GM21825 (cell line): ENCODE results near the gene ABCA7.

Source experiments
- ATAC-seq: cut with Tn5 transposase; IDR thresholded peaks from one replicate; pipeline ENCODE4 v1.9.1; 2021; ENCODE audit warnings: mild to moderate bottlenecking, moderate library complexity; ENCODE audit not compliant: unreplicated experiment

Gene ABCA7

DNA sequence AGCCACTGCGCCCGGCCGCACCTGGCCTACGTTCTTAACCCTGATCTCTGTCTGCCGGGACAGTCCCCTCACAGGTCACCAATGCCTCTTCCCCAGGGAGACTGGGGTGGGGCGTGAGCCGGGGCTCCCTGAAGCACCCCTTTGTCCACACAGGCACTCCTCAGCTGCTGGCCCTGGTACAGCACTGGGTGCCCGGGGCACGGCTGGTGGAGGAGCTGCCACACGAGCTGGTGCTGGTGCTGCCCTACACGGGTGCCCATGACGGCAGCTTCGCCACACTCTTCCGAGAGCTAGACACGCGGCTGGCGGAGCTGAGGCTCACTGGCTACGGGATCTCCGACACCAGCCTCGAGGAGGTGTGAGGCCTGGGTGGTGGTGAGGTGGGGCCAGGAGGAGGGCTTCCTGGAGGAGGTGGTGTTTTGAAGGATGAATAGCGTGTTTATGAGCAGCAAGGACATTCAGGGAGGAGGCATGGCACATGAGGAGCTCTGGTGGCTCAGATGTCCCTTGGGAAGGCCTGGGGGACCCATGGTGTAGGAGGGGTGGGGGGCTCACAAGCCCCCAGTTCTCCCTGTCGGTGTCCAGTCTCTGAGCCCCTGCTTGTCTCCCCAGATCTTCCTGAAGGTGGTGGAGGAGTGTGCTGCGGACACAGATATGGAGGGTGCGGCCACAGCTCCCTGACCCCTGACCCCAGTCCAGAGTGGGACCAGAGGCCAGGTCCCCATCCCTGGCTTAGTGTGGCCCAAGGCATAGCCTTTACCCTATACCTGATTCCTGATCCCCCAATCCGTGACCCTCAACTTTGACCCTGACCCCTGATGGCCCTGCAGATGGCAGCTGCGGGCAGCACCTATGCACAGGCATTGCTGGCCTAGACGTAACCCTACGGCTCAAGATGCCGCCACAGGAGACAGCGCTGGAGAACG lies 13.5 kb downstream of the ABCA7 start:
- ATAC-seq, result no peak

DNA sequence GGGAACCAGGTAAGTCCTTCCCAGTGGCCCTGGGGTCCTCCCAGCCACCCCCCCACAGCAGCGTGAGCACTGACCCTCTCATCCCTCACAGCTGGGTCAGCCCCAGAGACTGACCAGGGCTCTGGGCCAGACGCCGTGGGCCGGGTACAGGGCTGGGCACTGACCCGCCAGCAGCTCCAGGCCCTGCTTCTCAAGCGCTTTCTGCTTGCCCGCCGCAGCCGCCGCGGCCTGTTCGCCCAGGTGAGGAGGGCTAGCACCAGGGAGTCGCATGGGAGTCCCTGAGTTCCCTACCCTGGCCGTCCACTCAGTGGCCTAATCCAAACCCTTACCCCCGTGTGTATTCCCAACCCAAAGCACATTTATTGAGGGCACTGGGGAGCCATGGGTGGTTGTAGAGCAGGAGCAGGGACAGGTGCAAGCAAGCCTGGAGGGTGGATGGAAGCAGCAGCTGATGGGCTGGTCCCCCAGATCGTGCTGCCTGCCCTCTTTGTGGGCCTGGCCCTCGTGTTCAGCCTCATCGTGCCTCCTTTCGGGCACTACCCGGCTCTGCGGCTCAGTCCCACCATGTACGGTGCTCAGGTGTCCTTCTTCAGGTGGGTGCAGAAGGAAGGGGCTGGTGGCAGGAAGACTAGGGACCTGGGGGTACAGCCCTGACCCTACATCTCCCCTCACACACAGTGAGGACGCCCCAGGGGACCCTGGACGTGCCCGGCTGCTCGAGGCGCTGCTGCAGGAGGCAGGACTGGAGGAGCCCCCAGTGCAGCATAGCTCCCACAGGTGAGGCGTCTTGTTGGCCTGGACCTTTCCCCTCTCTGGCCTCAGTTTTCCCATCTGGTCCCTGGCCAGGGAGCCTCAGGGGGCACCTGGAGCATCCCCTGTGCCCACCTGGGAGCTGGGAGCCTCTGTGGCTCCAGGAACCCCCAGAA lies 14.5 kb downstream of the ABCA7 start:
- no peak for ATAC-seq

DNA sequence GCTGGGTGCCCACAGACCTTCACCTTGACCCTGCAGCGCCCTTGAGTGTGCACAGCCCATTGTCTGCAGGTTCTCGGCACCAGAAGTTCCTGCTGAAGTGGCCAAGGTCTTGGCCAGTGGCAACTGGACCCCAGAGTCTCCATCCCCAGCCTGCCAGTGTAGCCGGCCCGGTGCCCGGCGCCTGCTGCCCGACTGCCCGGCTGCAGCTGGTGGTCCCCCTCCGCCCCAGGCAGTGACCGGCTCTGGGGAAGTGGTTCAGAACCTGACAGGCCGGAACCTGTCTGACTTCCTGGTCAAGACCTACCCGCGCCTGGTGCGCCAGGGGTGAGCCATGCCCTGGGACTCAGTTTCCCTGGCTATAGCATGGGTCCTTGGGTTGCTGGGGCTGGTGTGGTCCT lies 15.1 kb downstream of the ABCA7 start:
- ATAC-seq, result no peak

DNA sequence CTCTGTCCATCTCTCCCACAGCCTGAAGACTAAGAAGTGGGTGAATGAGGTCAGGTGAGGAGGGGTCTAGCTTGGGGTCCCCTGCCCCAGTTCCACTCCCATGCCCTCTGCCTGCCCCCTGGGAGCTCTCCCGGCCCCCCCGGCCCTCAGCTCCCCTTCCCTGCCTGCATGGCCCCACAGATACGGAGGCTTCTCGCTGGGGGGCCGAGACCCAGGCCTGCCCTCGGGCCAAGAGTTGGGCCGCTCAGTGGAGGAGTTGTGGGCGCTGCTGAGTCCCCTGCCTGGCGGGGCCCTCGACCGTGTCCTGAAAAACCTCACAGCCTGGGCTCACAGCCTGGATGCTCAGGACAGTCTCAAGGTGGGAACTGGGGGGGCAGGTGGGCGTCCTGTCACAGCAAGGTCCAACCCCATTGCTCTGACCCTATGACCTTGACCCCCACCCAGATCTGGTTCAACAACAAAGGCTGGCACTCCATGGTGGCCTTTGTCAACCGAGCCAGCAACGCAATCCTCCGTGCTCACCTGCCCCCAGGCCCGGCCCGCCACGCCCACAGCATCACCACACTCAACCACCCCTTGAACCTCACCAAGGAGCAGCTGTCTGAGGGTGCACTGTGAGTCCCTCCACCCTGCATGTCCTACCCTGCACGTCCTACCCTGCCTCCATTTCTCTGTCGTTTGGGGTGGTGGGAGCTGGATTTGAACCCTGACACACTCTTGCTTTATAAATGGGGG lies 16.1 kb downstream of the ABCA7 start:
- ATAC-seq, result no peak

DNA sequence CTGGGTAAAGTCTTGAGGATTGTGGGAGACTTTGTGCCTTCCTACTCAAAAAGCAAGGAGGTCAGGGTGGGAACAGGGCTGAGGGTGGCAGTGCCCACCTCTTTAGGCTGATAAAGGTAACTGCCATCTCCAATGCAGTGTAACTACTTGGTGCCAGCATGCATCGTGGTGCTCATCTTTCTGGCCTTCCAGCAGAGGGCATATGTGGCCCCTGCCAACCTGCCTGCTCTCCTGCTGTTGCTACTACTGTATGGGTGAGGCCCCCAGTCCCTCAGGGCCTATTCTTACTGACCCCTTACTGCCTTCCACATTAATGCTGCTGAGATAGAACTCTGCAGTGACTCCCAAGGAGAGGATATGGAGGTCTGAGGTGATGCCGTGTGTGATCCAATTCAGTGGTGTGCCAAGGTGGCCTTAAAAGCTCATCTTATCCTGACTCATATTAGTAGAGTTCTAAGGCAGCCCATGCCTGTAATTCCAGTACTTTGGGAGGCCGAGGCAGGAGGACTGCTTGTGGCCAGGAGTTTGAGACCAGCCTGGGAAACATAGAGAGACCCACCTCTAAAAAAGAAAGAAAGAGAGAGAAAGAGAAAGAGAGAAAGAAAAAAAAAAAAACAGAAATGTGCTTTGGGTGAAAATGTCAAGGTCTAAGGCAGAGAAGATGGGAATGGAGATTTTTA lies 17.4 kb downstream of the ABCA7 start:
- ATAC-seq, result no peak

DNA sequence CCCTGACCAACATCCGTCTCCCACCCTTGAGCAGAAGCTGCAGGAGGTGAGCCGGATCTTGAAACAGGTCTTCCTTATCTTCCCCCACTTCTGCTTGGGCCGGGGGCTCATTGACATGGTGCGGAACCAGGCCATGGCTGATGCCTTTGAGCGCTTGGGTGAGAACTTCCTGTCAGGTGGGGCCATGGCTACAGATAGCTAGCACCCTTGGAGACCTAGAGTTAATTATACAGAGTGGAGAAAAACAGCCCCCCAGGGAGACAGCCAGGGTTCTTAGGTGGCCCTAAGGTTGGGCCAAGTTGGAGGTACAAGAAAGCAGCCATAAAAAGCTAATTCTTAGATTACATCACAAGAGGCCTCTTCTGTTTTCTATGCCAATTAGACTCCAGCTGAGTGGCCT lies 18.2 kb downstream of the ABCA7 start:
- ATAC-seq, result no peak

DNA sequence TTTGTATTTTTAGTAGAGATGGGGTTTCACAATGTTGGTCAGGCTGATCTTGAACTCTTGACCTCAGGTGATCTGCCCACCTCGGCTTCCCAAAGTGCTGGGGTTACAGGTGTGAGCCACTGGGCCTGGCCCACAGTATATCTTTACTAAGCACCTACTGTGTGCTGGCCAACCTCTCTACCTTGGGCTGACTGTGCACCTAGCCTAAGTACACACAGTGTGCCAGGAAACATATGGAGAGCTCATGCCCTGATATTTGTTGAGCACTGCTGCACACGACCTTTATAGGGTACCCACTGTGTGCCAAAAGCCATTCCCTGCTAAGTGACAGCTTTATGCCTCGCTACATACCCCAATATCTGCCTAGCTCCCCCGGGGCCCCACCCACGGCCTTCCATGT lies 20.8 kb downstream of the ABCA7 start:
- no peak for ATAC-seq

DNA sequence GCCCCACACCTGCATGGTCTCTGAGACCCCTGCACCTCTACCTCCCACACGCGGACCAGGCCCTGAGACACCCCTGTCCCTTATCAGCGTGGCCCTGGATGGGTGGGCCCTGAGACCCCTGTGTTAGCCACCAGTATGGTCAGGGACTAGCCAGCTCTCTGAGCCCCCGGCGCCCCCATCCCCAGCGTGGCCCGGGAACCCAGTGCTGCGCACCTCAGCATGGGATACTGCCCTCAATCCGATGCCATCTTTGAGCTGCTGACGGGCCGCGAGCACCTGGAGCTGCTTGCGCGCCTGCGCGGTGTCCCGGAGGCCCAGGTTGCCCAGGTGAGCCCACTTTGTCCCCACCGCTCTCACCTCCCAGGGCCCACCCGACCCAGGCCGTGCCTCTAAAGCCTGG lies 22.1 kb downstream of the ABCA7 start:
- no peak for ATAC-seq

DNA sequence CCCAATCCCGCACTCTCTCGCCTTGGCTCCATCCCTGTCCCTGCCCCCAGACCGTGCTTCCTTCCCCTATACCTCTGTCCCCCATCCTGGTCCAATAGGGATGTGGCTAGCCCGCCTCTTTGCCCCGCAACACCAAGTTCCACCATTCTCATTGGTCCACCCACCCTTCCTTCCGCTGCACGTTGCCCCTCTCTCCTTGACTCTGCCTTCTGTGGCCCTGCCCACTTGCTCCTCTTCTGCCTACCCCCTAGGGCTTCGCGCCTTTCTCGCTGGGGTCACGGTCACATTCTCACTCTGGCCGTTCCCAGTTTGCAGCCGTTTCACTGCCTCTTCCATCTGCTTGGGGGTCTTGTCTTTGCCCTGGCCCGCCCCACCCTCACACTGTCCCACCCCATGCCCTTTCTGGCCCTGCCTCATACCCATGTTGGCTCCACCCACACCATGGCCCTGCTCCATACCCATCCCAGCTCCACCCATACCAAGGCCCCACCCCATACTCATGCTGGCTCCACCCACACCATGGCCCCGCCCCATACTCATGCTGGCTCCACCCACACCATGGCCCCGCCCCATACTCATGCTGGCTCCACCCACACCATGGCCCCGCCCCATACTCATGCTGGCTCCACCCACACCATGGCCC lies 22.6 kb downstream of the ABCA7 start:
- no peak for ATAC-seq

DNA sequence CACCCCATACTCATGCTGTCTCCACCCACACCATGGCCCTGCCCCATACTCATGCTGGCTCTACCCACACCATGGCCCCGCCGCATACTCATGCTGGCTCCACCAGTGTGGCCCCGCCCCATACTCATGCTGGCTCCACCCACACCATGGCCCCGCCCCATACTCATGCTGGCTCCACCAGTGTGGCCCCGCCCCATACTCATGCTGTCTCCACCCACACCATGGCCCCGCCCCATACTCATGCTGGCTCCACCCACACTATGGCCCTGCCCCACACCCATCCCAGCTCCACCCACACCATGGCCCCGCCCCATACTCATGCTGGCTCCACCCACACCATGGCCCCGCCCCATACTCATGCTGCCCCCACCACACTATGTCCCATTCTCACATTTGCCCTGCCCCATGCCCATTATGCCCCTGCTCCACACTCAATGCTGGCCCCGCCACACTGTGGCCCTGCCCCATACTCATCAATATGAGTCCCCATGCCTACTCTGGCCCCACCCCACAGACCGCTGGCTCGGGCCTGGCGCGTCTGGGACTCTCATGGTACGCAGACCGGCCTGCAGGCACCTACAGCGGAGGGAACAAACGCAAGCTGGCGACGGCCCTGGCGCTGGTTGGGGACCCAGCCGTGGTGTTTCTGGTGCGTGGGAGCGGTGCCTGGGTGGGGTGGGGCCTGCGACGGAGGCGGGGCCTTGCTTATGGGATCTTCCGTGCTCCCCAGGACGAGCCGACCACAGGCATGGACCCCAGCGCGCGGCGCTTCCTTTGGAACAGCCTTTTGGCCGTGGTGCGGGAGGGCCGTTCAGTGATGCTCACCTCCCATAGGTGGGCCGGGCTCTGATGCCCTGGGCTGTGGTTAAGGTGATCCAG lies 23.4 kb downstream of the ABCA7 start:
- no peak for ATAC-seq

DNA sequence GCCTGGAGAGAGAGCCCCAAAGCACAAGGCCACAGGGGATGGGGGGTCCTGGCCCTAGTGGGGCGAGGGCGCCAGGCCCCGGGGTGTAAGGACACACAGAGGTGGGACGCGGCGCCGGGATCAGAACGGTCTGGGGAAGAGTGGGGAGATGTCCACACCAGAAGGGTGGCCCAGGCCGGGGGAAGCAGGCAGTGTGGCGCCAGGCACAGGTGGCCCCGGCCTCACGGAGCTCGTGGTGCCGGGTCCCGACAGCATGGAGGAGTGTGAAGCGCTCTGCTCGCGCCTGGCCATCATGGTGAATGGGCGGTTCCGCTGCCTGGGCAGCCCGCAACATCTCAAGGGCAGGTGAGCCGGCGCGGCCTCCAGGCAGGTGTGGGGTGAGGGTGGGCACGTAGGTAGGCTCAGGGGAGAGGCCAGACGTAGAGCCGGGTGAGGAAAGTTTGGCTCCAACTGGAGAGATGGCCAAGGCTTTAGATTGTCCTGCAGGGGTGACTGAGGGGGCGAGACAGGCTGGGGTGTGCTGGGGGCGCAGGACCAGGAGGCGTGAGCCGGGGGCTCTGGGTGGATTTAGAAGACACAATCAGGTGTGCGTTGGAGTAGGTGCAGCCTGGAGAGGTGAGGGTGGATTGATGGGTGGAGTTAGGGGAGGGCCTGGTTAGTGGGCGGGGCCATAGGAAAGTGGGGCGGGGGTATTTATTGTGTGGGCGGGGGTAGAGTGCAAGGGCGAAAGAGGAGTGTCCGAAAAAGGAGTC lies 24.2 kb downstream of the ABCA7 start:
- no peak for ATAC-seq

DNA sequence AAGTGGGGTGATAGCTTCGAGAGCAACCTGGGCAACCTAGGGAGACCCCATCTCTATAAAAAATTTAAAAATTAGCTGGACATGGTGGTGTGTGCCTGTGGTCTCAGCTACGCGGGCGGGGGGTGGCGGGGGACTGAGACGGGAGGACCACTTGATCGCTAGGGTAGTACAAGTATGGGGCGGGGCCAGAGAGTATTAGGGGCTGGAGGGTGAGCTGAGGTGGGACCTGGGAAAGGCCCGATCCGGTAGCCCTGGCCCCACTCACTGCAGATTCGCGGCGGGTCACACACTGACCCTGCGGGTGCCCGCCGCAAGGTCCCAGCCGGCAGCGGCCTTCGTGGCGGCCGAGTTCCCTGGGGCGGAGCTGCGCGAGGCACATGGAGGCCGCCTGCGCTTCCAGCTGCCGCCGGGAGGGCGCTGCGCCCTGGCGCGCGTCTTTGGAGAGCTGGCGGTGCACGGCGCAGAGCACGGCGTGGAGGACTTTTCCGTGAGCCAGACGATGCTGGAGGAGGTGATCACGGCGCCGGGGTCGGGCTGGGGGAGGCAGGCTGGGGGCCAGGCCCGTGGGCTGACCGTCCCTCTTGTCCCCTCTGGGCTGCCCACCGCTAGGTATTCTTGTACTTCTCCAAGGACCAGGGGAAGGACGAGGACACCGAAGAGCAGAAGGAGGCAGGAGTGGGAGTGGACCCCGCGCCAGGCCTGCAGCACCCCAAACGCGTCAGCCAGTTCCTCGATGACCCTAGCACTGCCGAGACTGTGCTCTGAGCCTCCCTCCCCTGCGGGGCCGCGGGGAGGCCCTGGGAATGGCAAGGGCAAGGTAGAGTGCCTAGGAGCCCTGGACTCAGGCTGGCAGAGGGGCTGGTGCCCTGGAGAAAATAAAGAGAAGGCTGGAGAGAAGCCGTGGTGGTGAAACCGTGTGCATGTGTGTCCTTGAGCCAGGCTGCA lies 25.0 kb downstream of the ABCA7 start:
- ATAC-seq, result no peak

DNA sequence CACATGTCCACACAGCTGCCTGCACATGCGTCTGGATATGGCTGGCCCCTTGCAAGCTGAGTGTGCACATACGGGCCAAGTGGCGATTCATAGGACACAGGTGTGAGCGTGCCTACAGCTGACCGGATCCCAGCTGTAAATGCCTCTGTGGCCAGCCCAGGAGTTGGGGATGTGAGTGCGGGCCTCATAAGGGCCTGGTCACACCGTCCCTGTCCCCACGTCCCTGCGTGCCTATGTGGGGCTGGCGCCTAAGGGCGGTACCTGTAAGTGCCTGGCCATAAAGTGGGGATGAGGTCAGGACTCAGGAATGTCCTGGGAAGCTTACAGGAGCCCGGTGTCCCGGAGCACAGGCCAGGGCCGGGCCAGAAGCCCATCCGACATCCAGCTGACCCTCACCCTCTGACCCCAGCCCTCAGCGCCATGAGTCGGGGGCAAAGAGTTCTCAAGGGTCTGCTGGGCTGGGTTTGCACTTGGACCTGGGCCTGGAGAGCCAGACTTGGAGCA lies 25.8 kb downstream of the ABCA7 start:
- no peak for ATAC-seq

DNA sequence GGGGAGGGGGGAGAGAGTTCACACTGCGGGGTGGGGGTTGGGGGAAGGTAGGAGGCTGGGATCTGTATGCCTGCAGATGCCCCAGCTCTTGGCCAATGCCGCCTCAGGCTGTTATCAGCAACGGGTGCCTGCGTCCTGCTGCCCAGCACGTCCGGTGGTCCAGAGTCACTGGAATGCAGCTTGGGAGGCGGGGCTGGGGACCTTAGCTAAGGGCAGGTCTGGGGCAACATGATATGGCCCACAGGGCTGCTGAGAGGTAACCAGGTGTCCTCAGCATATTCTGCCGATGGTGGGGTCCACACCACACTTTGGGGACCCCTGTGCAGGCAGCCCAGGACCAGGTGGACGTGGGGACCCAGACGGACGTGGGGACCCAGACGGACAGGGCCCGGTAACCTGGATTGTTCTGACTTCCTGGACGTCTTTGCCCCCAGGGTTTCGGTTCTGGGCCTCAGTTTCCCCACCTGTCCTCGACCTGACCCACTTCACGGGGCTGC lies 26.4 kb downstream of the ABCA7 start:
- no peak for ATAC-seq

DNA sequence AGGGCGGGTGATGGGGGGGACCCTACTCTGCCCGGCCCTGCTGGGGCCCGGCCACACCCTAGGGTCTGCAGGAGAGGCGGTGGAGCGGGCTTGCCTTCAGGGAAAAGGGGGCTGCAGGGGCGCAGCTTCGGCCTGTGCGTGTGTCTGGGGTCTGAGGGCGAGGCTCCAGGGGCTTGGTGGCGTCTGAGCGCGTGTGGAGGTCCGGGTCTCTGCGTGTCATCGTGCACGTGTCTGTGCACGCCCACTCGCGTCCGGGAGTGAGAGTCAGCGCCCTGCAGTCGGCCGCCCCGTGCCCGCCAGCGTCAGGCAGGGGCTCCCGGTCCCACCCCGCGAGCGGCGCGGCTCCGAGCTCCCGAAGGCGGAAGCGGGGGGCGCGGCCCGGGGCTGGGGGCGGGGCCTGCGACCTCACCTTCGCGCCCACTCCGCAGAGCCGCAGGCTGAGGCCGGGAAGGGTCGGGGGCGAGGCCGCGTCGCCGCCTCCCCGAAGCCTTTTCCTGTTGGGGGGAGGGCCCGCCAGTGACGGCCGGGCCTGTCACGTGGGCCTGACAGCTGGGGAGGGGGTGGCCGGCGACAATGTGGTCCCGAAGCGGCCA lies 26.9 kb downstream of the ABCA7 start, which contains the start of gene ARHGAP45:
ARHGAP45 (plus strand) TSS at position 420 of the 593 bp plus-strand sequence. CDS start 239 bp downstream, outside the sequence.
- no peak for ATAC-seq

DNA sequence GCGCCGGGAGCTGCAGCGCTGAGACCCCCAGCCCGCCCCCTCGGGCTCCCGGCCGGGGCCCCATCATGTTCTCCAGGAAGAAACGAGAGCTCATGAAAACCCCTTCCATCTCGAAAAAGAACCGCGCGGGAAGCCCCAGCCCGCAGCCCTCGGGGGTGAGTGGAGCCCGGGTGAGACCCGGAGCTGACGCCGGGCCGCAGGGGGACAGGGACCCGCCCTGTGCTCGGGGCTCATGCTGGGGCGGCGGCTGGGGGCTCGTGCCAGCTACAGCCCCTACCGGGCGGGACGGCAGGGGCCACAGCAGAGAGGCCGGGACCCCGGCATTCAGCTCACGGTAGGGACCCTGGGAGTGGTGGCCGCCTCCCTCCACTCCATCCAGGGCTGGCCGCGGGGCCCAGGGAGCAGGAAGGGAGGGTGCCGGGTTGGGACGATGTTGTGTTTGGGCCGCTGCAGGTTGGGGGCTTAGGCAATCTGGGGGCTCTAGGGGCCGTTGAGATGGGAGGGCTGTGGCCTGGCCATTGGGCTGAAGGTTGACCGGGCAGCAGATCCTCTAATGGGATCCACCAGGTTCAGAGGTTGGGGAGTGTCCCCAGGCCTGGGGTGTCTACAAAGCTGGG lies 27.5 kb downstream of the ABCA7 start:
- ATAC-seq, result no peak
